ENCODE results near the gene TRIP13. TPM values are rescaled to one million over a fixed set of nuclear protein-coding genes. Genes with fewer than 3 reads are reported as not detected.

TRIP13 gene
- 63.2 to 73.2 TPM (median 70.6 TPM) in 5 replicates for total RNA-seq (2022; extraction: Qiagen RNA extraction)

GRCh38 chr5:892394-893136, at the start of gene TRIP13, which contains the start of gene BRD9:
Gene TRIP13, plus strand, starts transcription at chr5:892884. Its CDS starts 115 bp downstream, at chr5:892999.
Gene BRD9, minus strand, starts transcription at chr5:892801. Its CDS starts 144 bp downstream, at chr5:892657.

GRCh38 chr5:850511-851006, 42.1 kb upstream of the TRIP13 start, which contains the start of gene ZDHHC11:
Gene ZDHHC11, minus strand, starts transcription at chr5:850986. Its CDS starts 384 bp downstream, at chr5:850602.

Other genes with a start within 250 kb of the TRIP13 start
- gene TPPP, start 199.5 kb upstream of the TRIP13 start, total RNA-seq (2022; extraction: Qiagen RNA extraction): 6.4 to 7.4 TPM (median 7.2 TPM) in 5 replicates
- gene ZDHHC11B, start 108.2 kb upstream of the TRIP13 start, total RNA-seq (2022; extraction: Qiagen RNA extraction): 1.1 to 1.5 TPM (median 1.3 TPM) in 5 replicates
- gene ZDHHC11, start 41.9 kb upstream of the TRIP13 start, total RNA-seq (2022; extraction: Qiagen RNA extraction): 14.1 to 16.5 TPM (median 16.0 TPM) in 5 replicates
- gene BRD9, start 83 bp upstream of the TRIP13 start, total RNA-seq (2022; extraction: Qiagen RNA extraction): 35.5 to 44.1 TPM (median 41.2 TPM) in 5 replicates
- 18.4 to 22.7 TPM (median 22.2 TPM) in 5 replicates for gene NKD2, start 115.9 kb downstream of the TRIP13 start, total RNA-seq (2022; extraction: Qiagen RNA extraction)
- gene SLC12A7, start 219.2 kb downstream of the TRIP13 start, total RNA-seq (2022; extraction: Qiagen RNA extraction): 26.8 to 29.7 TPM (median 27.7 TPM) in 5 replicates

Measured in A549 treated with Hydrocortisone at 1 μM for 4 hours (cell line).